Activated CD4-positive, alpha-beta T cell treated with anti-CD3 and anti-CD28 coated beads, Interleukin-2, amount 50 U/mL, for 4 hours (primary cell): ENCODE data around the gene C2CD2.
"Not testable (repeated sequence)": the region's sequence is repeated elsewhere in the genome, so short reads cannot be mapped to it uniquely, and the experiment has no call there.

ENCODE experiments used
- DNase-seq, 2 experiments: peaks; one replicate each; pipeline ENCODE4 v3.0.0-alpha.2; 2020

The C2CD2 gene

GRCh38 chr21:41953831-41954653, at the start of gene C2CD2:
TSS of gene C2CD2 (minus strand) at chr21:41954018. CDS start at chr21:41953648, 370 bp downstream.
- DNase-seq = peak in 1 of 2 experiments; percentile 6

- peak; percentile 25 to 38 for DNase-seq
Measured at GRCh38 chr21:42003051-42003461, 49.2 kb upstream of the C2CD2 start.

- peak; percentile 74 to 79 for DNase-seq
Measured at GRCh38 chr21:42002421-42002958, 48.7 kb upstream of the C2CD2 start.

- no peak for DNase-seq
Measured at GRCh38 chr21:42001781-42002180, 48.0 kb upstream of the C2CD2 start.

- no peak for DNase-seq
Measured at GRCh38 chr21:42000908-42001307, 47.1 kb upstream of the C2CD2 start.

- DNase-seq = no peak
Measured at GRCh38 chr21:41997657-41998056, 43.8 kb upstream of the C2CD2 start.

- DNase-seq = no peak
Measured at GRCh38 chr21:41995577-41995976, 41.8 kb upstream of the C2CD2 start.

GRCh38 chr21:41994613-41995012, 40.8 kb upstream of the C2CD2 start:
- not testable (repeated sequence) for DNase-seq

- DNase-seq = no peak
Measured at GRCh38 chr21:41993744-41994143, 39.9 kb upstream of the C2CD2 start.

- no peak for DNase-seq
Measured at GRCh38 chr21:41992576-41992975, 38.8 kb upstream of the C2CD2 start.

- DNase-seq = no peak
Measured at GRCh38 chr21:41991659-41992058, 37.8 kb upstream of the C2CD2 start.

GRCh38 chr21:41989698-41990097, 35.9 kb upstream of the C2CD2 start:
- no peak for DNase-seq

GRCh38 chr21:41987310-41987709, 33.5 kb upstream of the C2CD2 start:
- DNase-seq = no peak

GRCh38 chr21:41985662-41986416, 32.0 kb upstream of the C2CD2 start:
- DNase-seq = no peak

GRCh38 chr21:41983229-41983628, 29.4 kb upstream of the C2CD2 start:
- DNase-seq = no peak

- DNase-seq = no peak
Measured at GRCh38 chr21:41980561-41980960, 26.7 kb upstream of the C2CD2 start.

- DNase-seq = no peak
Measured at GRCh38 chr21:41979751-41980369, 26.0 kb upstream of the C2CD2 start.

GRCh38 chr21:41979335-41979734, 25.5 kb upstream of the C2CD2 start:
- no peak for DNase-seq

- no peak for DNase-seq
Measured at GRCh38 chr21:41977034-41977950, 23.5 kb upstream of the C2CD2 start.

GRCh38 chr21:41976611-41977010, 22.8 kb upstream of the C2CD2 start:
- DNase-seq = no peak

GRCh38 chr21:41975391-41976272, 21.8 kb upstream of the C2CD2 start:
- no peak for DNase-seq
